Astrocyte (in vitro differentiated cells and primary cell): ENCODE results near the gene LRRC28.

Source experiments
- EZH2 ChIP-seq: IDR thresholded peaks from 2 replicates; pipeline ENCODE4 v1.6.1; 2012; ENCODE audit warnings: mild to moderate bottlenecking, low read length, inconsistent platforms; ENCODE audit not compliant: insufficient read depth
- TF ChIP-seq, protein P1 (sequence below): IDR thresholded peaks from 2 replicates; pipeline ENCODE4 v1.5.1; 2011; ENCODE audit warnings: low read depth, mild to moderate bottlenecking, inconsistent platforms, low read length, moderate library complexity; ENCODE audit not compliant: insufficient read depth

- TF ChIP-seq, protein P1, sequence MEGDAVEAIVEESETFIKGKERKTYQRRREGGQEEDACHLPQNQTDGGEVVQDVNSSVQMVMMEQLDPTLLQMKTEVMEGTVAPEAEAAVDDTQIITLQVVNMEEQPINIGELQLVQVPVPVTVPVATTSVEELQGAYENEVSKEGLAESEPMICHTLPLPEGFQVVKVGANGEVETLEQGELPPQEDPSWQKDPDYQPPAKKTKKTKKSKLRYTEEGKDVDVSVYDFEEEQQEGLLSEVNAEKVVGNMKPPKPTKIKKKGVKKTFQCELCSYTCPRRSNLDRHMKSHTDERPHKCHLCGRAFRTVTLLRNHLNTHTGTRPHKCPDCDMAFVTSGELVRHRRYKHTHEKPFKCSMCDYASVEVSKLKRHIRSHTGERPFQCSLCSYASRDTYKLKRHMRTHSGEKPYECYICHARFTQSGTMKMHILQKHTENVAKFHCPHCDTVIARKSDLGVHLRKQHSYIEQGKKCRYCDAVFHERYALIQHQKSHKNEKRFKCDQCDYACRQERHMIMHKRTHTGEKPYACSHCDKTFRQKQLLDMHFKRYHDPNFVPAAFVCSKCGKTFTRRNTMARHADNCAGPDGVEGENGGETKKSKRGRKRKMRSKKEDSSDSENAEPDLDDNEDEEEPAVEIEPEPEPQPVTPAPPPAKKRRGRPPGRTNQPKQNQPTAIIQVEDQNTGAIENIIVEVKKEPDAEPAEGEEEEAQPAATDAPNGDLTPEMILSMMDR = no peak
- TF ChIP-seq EZH2 = no peak
Measured at GRCh38 chr15:99264125-99264524, 12.8 kb downstream of the LRRC28 start.
